Thoracic aorta (tissue), 2 donors: Measurements from ENCODE around the gene GABRB2. TPM values are rescaled to one million over a fixed set of nuclear protein-coding genes. Genes with fewer than 3 reads are reported as not detected.

Experiments
- ATAC-seq: fragments of 150-250 bp; one replicate; pipeline ENCODE4 v1.8.0; 2017; ENCODE audit warnings: low read depth; ENCODE audit not compliant: insufficient number of reproducible peaks, low FRiP score
- DNase-seq: peaks from one replicate; pipeline ENCODE4 v3.0.0-alpha.2; 2020; ENCODE audit warnings: low spot score
- H3K27ac ChIP-seq, 2 donors: fragments of 200-600 bp; sonication (generic); 1 replicate in 1 of 2; 2 replicates in 1 of 2; pipeline ENCODE4 v1.5.1; 2016; ENCODE audit warnings: mild to moderate bottlenecking in 2 of 2, moderate library complexity in 2 of 2
- H3K27me3 ChIP-seq: fragments of 200-600 bp; sonication (generic); replicated peaks from 2 replicates; pipeline ENCODE4 v1.6.0; 2016; ENCODE audit warnings: mild to moderate bottlenecking; ENCODE audit not compliant: insufficient read depth
- H3K36me3 ChIP-seq: fragments of 200-600 bp; sonication (generic); one replicate; pipeline ENCODE4 v1.5.1; 2016
- H3K4me1 ChIP-seq, 2 donors: fragments of 200-600 bp; sonication (generic); 1 replicate in 1 of 2; 2 replicates in 1 of 2; pipeline versions ENCODE4 v1.5.1 to v1.6.0; 2016; ENCODE audit warnings: low read depth in 2 of 2, mild to moderate bottlenecking in 1 of 2; ENCODE audit not compliant: control insufficient read depth in 1 of 2
- H3K4me3 ChIP-seq: fragments of 200-600 bp; sonication (generic); 2 replicates; pipeline ENCODE4 v1.5.1; 2016; ENCODE audit warnings: mild to moderate bottlenecking
- H3K9me3 ChIP-seq: fragments of 200-600 bp; sonication (generic); 2 replicates; pipeline ENCODE4 v1.5.1; 2016
- total RNA-seq, 2 donors: library from RNA; depleted of rRNA; stranded (reverse); fragments of >200 nt; gene quantifications; one replicate each; pipeline versions ENCODE4 v1.1.0 to v1.2.3, GENCODE V29; 2016
- TF ChIP-seq, protein P1 (sequence below): fragments of 200-600 bp; sonication (generic); IDR thresholded peaks from one replicate; pipeline ENCODE4 v1.5.1; 2019; ENCODE audit warnings: antibody characterized with exemption

Gene GABRB2
- total RNA-seq, 2 donors from 2014 or later = 0.27 to 0.78 TPM

DNA sequence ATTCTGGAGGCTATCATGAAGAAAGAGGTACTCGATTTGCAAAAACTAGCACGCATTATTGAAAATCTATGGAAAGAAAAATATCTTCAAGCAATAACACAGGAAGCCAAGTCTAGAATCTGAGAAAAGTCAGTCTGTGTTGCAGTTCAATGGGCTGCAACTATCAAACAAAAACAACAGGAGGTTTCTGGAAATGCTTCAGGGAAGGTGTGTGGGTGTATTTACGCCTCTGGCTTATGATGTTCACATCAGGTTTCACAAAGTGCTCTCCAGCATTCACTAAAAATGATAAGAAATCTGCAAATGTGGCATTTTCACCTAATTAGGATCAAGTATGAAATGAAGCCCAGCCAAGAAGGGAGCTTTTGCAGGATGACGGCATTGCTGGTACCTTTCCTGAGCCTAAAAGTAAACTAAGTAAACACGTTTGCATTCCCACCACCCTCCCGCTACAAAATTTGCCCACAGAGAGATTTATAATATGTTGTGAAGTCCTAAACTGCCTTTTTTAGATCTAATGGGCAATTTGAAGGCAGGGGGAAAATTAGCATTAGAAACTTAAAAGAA, 146.4 kb downstream of the GABRB2 start:
- Histone ChIP-seq H3K36me3 (no peaks in the 10 kb centered on the region), H3K27ac (no peak overlapping the region), H3K4me1 (no peaks in the 10 kb centered on the region), H3K9me3 (no peaks in the 10 kb centered on the region), H3K4me3 (no peak overlapping the region), H3K27me3 (no peaks in the 10 kb centered on the region)
- DNase-seq = no peak
- ATAC-seq = no peak
- TF ChIP-seq, protein P1, sequence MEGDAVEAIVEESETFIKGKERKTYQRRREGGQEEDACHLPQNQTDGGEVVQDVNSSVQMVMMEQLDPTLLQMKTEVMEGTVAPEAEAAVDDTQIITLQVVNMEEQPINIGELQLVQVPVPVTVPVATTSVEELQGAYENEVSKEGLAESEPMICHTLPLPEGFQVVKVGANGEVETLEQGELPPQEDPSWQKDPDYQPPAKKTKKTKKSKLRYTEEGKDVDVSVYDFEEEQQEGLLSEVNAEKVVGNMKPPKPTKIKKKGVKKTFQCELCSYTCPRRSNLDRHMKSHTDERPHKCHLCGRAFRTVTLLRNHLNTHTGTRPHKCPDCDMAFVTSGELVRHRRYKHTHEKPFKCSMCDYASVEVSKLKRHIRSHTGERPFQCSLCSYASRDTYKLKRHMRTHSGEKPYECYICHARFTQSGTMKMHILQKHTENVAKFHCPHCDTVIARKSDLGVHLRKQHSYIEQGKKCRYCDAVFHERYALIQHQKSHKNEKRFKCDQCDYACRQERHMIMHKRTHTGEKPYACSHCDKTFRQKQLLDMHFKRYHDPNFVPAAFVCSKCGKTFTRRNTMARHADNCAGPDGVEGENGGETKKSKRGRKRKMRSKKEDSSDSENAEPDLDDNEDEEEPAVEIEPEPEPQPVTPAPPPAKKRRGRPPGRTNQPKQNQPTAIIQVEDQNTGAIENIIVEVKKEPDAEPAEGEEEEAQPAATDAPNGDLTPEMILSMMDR = no peak

DNA sequence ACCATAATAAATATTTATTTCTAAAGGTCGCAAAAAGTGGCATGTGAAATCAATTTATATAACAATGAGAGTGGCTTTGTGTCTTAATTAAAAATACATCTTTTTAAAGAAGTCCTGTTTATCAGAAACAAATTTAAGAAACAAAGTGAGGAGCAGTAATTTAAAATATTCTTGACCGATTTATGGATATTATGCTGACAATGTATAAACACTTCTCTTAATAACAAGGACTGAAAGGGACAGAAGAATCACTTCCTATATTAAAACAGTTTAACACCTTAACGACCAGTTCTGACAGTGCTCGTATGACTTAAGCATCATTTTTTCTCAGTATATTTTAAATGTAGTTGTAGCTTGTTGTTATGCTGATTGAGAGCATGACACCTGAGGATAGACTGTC, 149.1 kb downstream of the GABRB2 start:
- DNase-seq (no peak), ATAC-seq (no peak)
- no peak overlapping the region for H3K4me3 ChIP-seq
- H3K36me3 ChIP-seq = no peaks in the 10 kb centered on the region
- no peaks in the 10 kb centered on the region for H3K4me1 ChIP-seq
- H3K27ac ChIP-seq = no peak overlapping the region
- H3K9me3 ChIP-seq = no peaks in the 10 kb centered on the region
- no peaks in the 10 kb centered on the region for H3K27me3 ChIP-seq
- TF ChIP-seq, protein P1 = no peak

DNA sequence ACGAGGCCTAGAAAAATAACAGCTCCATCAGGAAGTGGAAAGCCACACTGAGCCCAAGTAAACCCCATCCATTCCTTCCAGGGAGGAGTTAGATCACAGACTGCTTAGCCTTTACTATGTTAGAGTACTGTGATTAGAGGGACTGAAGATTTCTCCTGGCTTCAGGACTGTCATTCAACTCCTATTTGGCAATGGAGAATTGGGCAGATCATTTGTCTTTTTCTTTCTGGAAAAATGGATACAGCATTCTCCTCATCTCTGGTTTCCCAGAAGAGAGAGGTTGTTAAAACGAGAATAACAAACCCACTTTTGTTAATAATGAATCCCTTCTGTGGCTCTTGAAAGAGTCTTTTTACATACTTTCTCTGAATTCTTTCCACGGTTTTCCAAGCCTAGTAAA, 150.4 kb downstream of the GABRB2 start:
- no peaks in the 10 kb centered on the region for H3K27me3 ChIP-seq
- no peaks in the 10 kb centered on the region for H3K36me3 ChIP-seq
- ATAC-seq (no peak), DNase-seq (no peak)
- TF ChIP-seq, protein P1 = no peak
- H3K9me3 ChIP-seq = no peaks in the 10 kb centered on the region
- H3K27ac ChIP-seq = no peak overlapping the region
- H3K4me3 ChIP-seq = no peak overlapping the region
- H3K4me1 ChIP-seq = no peaks in the 10 kb centered on the region

DNA sequence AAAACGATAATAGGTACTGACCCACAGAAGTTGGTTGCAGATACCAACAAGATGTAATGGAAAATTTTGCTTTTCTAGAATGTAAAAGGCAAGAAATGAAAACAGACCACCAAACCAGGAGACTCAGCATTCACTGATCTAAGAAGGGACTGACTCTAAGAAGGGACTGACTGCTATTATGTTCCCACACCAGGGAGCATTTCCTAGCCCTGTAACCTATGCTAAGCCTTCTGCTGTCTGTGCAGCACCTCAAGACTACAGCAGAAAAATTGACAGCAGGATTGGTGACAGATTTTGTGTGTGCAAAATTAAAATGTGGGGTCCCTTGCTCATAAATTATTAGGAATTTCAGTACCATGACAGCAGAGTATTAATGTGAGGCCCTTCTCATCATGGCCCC, 154.8 kb downstream of the GABRB2 start:
- ATAC-seq (no peak), DNase-seq (no peak)
- TF ChIP-seq, protein P1 = no peak
- no peaks in the 10 kb centered on the region for H3K36me3 ChIP-seq
- H3K4me1 ChIP-seq = no peaks in the 10 kb centered on the region
- H3K4me3 ChIP-seq = no peak overlapping the region
- no peaks in the 10 kb centered on the region for H3K27me3 ChIP-seq
- H3K9me3 ChIP-seq = no peaks in the 10 kb centered on the region
- H3K27ac ChIP-seq = no peak overlapping the region

DNA sequence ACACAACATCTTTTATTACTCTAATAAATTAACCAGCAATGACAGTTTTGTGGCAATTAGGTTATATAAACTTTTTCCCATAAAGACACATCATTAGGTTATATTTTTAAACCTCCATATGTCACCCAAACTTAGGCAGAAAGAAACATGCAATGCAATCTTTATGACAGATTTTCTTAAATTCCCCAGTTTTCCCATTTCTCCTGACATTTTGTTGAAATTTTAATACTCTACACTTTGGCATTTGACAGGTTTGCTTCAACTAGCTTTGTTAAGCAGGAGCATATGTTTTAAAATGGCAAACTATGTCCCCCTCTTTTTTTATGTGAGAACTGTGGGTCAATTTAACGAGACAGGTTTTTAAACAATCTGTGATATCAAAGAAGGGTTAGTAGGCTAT, 155.5 kb downstream of the GABRB2 start:
- no peaks in the 10 kb centered on the region for H3K27me3 ChIP-seq
- H3K4me1 ChIP-seq = no peaks in the 10 kb centered on the region
- H3K27ac ChIP-seq = no peak overlapping the region
- DNase-seq (no peak), ATAC-seq (no peak)
- H3K36me3 ChIP-seq = no peaks in the 10 kb centered on the region
- H3K4me3 ChIP-seq = no peak overlapping the region
- H3K9me3 ChIP-seq = no peaks in the 10 kb centered on the region
- TF ChIP-seq, protein P1 = no peak
